Peyer's patch (tissue), 4 donors: Measurements from ENCODE around the gene SMARCD3.

Experiments used
- POLR2A ChIP-seq, 2 donors: fragments of 450-650 bp; IDR thresholded peaks; one replicate each; pipeline ENCODE4 v1.5.1; 2017; ENCODE audit warnings: antibody characterized with exemption in 2 of 2, mild to moderate bottlenecking in 2 of 2, moderate library complexity in 2 of 2
- TF ChIP-seq, protein P1 (sequence below), 6 experiments: fragments of 450-650 bp in 4 of 6; fragments of 200-600 bp in 2 of 6; sonication (generic) in 1 of 6; IDR thresholded peaks; one replicate each; pipeline ENCODE4 v1.5.1; 2017 to 2019; ENCODE audit warnings: antibody characterized with exemption in 6 of 6, mild to moderate bottlenecking in 3 of 6, moderate library complexity in 1 of 6

DNA sequence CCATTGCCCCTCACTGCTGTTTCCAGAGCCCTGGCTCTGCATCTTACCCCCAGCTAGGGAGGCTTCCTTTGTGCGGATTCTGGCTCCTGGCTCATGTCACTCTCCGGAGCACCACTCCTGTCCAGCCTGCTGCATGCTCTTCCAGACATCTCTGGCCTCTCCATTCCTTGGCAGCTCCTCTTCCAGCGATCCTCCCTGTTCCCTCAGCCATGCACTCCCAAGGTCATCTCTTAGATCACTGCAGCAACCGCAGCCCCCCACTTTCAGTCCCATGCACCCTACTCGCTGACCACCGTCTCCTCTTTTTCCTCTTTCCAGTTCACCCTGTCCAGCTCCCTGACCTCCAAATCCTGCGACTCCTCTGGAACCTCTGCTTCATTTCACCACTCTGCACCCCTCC, 6.9 kb upstream of the SMARCD3 start:
- TF ChIP-seq, protein P1, sequence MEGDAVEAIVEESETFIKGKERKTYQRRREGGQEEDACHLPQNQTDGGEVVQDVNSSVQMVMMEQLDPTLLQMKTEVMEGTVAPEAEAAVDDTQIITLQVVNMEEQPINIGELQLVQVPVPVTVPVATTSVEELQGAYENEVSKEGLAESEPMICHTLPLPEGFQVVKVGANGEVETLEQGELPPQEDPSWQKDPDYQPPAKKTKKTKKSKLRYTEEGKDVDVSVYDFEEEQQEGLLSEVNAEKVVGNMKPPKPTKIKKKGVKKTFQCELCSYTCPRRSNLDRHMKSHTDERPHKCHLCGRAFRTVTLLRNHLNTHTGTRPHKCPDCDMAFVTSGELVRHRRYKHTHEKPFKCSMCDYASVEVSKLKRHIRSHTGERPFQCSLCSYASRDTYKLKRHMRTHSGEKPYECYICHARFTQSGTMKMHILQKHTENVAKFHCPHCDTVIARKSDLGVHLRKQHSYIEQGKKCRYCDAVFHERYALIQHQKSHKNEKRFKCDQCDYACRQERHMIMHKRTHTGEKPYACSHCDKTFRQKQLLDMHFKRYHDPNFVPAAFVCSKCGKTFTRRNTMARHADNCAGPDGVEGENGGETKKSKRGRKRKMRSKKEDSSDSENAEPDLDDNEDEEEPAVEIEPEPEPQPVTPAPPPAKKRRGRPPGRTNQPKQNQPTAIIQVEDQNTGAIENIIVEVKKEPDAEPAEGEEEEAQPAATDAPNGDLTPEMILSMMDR (IDR thresholded peaks at IDR 0.05): no peak
- TF ChIP-seq POLR2A (IDR thresholded peaks at IDR 0.05): no peak
